Measurements from ENCODE around the gene LRTM2. TPM values are rescaled to one million over a fixed set of nuclear protein-coding genes. Genes with fewer than 3 reads are reported as not detected.

The LRTM2 gene
- total RNA-seq, 1 experiment from 2014 or later, result not detected

DNA sequence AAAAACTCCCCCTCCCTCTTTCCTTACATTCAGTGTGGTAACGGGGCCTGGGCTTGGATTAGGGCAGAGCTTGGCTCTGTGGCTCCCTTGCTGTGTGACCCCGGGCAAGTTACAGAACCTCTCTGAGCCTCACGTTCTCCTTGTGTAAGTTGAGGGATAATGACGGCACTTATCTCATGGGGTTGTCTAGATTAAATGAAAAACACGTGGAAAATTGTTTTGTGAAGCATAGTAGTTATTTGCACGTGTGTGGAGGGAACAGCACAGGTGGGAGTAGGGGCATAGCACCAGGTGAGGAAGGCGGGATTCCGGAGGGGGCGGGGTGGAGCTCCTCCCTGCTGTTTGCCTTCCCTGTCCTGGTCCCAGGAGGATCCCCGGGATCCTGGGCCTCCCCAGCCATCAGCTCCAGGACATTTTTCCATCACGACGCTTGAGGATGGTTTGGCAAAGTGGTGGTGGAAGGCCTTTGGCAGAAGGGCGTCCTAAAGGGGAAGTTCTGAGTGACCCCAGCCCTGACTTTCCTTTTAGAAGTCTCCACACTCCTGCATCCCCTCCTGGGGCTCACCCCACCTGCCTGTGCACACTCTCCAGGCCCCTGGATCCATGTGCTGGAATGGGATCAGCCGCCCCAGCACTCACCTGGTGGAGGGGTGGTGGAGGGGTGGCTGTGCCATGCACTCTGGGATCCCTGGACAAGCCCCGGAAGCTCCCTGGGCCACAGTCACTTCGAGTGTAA lies 22.7 kb downstream of the LRTM2 start:
- Histone ChIP-seq H3K4me1 (replicated peaks) (no peaks in the 10 kb centered on the region; the same call in 1 of the 2 replicates), H3K36me3 (no peaks in the 10 kb centered on the region), H3K27ac (no peak overlapping the region), H3K27me3 (replicated peaks) (peaks cover 86% of the 10 kb centered on the region), H3K4me3 (no peak overlapping the region), H3K9me3 (replicated peaks) (no peaks in the 10 kb centered on the region)
- no peak for DNase-seq (ENCODE audit: low read depth in 1 of 2, low spot score in 2 of 2)

DNA sequence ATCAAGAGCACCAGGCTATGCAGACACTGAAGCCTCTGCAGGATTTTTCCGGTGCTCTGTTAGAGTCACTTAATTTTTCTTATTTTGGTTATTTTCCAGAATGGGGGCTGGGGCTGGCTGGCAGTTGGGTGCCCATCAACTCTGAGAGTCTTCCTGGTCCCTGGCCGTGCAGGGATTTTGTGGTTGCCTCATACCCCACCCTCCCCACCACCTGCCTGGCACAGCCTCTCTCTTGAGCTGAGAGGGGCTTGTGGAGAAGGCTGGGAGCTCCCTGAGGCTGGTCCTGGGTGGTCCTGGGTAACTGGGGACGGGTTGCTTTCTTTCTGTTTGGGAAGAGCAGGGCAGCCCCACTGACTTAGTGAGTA lies 23.3 kb downstream of the LRTM2 start:
- Histone ChIP-seq H3K27me3 (replicated peaks) (peaks cover 91% of the 10 kb centered on the region), H3K4me3 (no peak overlapping the region), H3K4me1 (replicated peaks) (no peaks in the 10 kb centered on the region), H3K9me3 (replicated peaks) (no peaks in the 10 kb centered on the region), H3K36me3 (no peaks in the 10 kb centered on the region), H3K27ac (no peak overlapping the region)
- DNase-seq (ENCODE audit: low read depth in 1 of 2, low spot score in 2 of 2), result no peak

DNA sequence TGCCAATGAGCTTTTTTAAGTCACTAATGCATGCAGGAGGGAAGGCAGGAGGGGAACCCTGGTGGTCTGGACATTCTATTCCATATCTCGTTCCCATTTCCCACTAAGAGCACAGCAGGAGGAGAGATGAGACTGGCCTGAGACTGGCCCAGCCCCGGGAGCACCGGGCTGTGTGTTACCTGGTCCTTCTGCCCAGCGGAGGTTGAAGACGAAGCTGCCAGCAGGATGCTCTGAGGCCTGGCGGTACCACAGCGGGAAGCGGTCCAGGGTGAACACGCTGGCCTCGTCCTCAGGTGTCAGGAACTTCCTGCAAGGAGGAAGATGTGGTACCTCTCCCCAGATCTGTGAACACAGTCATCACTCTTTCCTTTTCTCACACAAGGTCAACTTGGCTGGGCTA lies 23.9 kb downstream of the LRTM2 start:
- H3K4me1 ChIP-seq (replicated peaks), result no peaks in the 10 kb centered on the region
- no peak for DNase-seq (ENCODE audit: low read depth in 1 of 2, low spot score in 2 of 2)
- H3K9me3 ChIP-seq (replicated peaks), result no peaks in the 10 kb centered on the region
- peaks cover 86% of the 10 kb centered on the region for H3K27me3 ChIP-seq (replicated peaks)
- H3K36me3 ChIP-seq, result no peaks in the 10 kb centered on the region
- no peak overlapping the region for H3K27ac ChIP-seq
- H3K4me3 ChIP-seq, result no peak overlapping the region

DNA sequence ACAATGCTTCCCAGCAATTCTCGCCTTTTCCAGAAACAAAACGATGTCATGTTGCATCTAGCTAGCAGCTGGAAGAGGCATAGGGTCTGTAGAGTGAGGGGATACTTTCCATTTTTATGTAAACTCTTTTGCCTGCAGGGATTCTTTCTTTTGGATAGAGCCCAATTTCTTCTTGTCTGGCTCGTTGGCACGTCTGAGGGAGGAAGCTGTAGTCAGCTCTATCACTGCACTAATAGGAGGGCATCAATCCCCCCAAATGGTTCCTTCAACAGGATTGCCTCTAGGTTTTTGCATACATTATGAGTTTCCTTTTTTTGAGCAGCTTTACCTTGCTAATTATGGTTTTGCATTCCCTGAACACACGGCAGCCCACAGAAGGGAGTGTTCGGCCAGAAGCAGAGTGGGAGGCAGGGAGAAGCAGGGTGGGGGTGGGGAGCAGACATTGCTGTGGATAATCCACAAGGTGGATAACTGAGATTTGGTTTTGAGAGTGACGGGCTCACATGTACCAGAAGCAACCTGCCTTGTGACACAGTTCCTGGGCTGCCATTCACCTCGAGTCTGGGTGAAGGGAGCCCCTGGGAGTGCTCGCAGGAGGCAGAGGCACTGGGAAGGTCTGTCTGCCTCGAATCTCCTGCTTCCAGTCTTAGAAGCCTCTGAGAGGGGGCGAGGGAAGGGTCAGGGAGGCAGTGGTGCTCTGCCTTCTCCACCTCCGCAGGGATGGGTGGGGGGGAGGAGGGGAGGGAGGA lies 24.5 kb downstream of the LRTM2 start:
- no peaks in the 10 kb centered on the region for H3K36me3 ChIP-seq
- H3K9me3 ChIP-seq (replicated peaks), result no peaks in the 10 kb centered on the region
- DNase-seq (ENCODE audit: low read depth in 1 of 2, low spot score in 2 of 2), result no peak
- no peaks in the 10 kb centered on the region for H3K4me1 ChIP-seq (replicated peaks)
- H3K4me3 ChIP-seq, result no peak overlapping the region
- no peak overlapping the region for H3K27ac ChIP-seq
- H3K27me3 ChIP-seq (replicated peaks), result peaks cover 86% of the 10 kb centered on the region

DNA sequence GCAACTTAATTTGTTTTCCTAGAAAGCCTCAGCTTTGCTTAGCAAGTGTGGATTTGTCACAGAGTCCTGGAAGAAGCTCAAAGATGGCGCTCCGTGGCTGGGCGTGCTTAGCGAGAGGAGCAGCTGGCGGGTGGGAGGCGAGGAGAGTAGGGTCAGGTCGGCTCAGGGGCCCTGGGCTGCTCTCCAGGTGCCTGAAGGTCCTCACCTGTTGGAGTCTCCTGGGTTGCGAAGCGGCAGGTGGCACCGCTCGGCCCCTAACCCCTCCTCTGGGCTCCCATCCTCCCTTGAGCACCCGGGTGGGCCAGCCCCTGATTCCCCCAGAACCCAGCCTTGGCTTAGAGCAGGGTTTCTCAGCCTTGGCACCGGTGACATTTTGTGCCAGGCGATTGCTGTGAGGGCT lies 25.1 kb downstream of the LRTM2 start:
- Histone ChIP-seq H3K4me3 (no peak overlapping the region), H3K4me1 (replicated peaks) (no peaks in the 10 kb centered on the region), H3K27ac (no peak overlapping the region), H3K27me3 (replicated peaks) (peaks cover 88% of the 10 kb centered on the region), H3K36me3 (no peaks in the 10 kb centered on the region), H3K9me3 (replicated peaks) (no peaks in the 10 kb centered on the region)
- DNase-seq (ENCODE audit: low read depth in 1 of 2, low spot score in 2 of 2), result no peak

DNA sequence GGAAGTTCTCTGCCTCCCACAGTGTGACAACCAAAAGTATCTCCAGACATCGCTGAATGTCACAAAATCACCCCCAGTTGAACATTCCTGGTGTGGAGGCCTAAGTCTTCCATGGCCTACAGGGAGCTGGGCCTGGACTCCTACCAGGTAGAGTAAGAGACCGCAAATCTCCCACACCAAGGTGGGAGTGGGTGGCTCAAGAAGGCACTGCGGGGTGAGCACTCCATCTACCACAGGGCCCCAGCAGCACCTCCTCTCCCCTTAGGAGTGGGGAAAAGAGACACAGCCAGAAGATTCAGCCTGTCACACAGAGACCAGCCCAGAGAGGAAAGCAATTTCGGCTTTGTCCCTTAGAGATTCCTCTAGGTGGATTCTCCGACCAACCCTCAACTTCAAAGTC lies 25.5 kb downstream of the LRTM2 start:
- H3K27me3 ChIP-seq (replicated peaks), result peaks cover 85% of the 10 kb centered on the region

DNA sequence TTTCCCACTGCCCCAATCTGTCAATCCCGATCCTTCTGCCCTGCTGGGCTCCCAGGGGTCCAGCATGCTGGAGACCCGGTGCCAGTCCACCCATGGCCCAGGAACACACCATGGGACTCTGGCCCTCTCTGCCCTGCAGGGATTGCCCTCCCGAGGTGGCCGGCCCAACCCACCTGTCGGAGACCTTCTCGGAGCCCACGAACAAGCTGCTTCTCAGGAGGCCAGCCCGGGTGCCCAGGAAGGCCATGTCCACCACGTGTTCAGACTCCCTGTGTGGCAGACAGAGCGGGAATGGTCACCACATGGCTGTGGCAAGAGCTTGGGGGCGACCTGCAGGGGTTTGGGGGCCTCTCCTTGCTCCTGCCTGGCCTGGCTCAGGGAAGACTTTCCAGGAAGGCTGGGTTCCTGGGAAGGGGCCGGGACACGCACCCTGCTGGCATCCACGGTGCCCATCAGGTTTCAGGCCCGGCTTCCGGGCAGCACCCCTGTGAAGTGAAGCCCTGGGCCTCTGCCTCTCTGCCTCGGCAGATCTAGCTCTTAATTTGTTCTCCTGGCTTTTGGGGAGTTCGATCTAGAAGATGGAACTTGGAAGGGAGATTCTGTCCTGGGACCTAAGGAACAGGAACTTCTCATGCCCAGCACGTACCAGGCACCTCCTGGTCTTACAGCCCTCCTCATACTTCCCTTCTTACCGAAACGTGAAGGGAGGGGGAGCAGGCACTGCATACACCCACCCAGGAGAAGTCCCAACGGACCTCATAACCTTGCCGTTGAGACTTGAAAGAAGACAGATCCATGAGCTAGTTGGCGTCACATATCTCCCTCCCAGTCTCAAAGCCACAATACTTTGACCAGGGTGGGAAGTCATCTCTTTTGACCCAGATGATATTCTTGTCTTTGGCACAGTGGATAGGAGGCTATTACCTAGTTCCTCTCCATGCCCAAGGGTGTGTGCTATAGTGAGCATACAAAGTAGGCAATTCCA lies 26.3 kb downstream of the LRTM2 start:
- Histone ChIP-seq H3K27ac (no peak overlapping the region), H3K4me3 (no peak overlapping the region), H3K9me3 (replicated peaks) (no peaks in the 10 kb centered on the region), H3K4me1 (replicated peaks) (no peaks in the 10 kb centered on the region), H3K36me3 (no peaks in the 10 kb centered on the region), H3K27me3 (replicated peaks) (peaks cover 83% of the 10 kb centered on the region)
- DNase-seq (ENCODE audit: low read depth in 1 of 2, low spot score in 2 of 2), result no peak

More for the DNA sequence above, 25.5 kb downstream of the LRTM2 start:
- H3K4me3 ChIP-seq, result no peak overlapping the region
- H3K9me3 ChIP-seq (replicated peaks), result no peaks in the 10 kb centered on the region
- no peaks in the 10 kb centered on the region for H3K36me3 ChIP-seq
- H3K4me1 ChIP-seq (replicated peaks), result no peaks in the 10 kb centered on the region
- no peak overlapping the region for H3K27ac ChIP-seq
- DNase-seq (ENCODE audit: low read depth in 1 of 2, low spot score in 2 of 2), result no peak

DNA sequence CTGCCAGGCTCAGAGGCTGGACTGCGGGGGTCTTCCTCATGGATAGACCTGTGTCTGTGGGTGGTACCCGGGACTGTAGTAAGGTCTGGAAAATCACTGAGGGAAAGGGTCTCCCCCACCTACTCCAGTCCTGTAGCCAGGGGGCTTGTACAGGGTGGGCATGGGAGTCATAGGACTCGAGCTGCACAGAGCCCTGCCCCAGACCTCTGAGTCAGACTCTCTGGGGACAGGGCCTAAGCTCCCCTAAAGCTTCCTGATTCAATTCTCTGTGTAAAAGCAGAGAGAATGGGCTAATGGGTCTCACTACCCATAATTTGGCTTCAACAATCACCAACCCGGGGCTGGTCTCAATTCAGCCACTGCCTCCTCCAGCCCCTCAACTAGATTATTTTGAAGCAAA lies 27.0 kb downstream of the LRTM2 start:
- Histone ChIP-seq H3K4me3 (no peak overlapping the region), H3K9me3 (replicated peaks) (no peaks in the 10 kb centered on the region), H3K36me3 (no peaks in the 10 kb centered on the region), H3K27me3 (replicated peaks) (peaks cover 84% of the 10 kb centered on the region), H3K27ac (no peak overlapping the region), H3K4me1 (replicated peaks) (no peaks in the 10 kb centered on the region)
- no peak for DNase-seq (ENCODE audit: low read depth in 1 of 2, low spot score in 2 of 2)

DNA sequence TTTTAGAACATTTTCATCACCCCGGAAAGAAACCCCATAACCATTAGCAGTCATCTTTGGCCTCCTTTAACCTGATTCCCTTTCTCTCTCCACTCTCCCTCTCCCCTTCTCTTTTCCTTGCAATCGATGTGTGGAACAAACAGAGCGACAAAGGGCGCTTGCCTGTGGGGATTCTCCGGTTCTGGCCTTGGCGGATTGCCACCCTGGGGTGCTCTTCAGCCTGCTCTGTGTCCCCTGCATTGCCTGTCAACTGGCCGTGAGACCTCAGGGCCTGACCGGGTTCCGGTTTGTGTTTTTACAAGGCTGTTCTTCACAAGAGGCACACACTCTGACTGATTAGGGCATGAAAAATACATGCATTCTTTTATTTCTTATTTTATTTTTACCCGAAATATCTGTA lies 27.8 kb downstream of the LRTM2 start:
- no peak overlapping the region for H3K4me3 ChIP-seq
- no peak for DNase-seq (ENCODE audit: low read depth in 1 of 2, low spot score in 2 of 2)
- peaks cover 86% of the 10 kb centered on the region for H3K27me3 ChIP-seq (replicated peaks)
- no peaks in the 10 kb centered on the region for H3K36me3 ChIP-seq
- H3K9me3 ChIP-seq (replicated peaks), result no peaks in the 10 kb centered on the region
- H3K27ac ChIP-seq, result no peak overlapping the region
- H3K4me1 ChIP-seq (replicated peaks), result no peaks in the 10 kb centered on the region

DNA sequence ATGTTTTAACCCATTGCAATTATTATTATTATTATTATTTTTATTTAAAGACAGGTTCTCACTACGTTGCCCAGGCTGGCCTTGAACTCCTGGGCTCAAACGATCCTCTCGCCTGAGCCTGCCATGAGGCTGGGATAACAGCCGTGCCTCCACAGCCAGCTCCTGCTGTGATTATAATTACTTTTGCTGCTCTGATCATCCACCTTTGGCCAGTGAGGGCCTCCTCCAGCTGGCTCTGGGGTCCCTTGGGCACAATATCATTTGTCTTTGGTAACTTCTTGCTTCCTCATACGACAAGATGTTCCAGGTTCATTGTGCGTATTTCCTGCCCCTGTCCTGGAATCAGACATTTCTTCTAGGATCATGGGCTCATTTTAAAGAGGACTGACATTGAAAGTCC lies 28.4 kb downstream of the LRTM2 start:
- H3K4me3 ChIP-seq, result no peak overlapping the region
- no peak overlapping the region for H3K27ac ChIP-seq
- H3K9me3 ChIP-seq (replicated peaks), result no peaks in the 10 kb centered on the region
- H3K27me3 ChIP-seq (replicated peaks), result peaks cover 85% of the 10 kb centered on the region
- no peaks in the 10 kb centered on the region for H3K4me1 ChIP-seq (replicated peaks)
- no peak for DNase-seq (ENCODE audit: low read depth in 1 of 2, low spot score in 2 of 2)
- no peaks in the 10 kb centered on the region for H3K36me3 ChIP-seq

DNA sequence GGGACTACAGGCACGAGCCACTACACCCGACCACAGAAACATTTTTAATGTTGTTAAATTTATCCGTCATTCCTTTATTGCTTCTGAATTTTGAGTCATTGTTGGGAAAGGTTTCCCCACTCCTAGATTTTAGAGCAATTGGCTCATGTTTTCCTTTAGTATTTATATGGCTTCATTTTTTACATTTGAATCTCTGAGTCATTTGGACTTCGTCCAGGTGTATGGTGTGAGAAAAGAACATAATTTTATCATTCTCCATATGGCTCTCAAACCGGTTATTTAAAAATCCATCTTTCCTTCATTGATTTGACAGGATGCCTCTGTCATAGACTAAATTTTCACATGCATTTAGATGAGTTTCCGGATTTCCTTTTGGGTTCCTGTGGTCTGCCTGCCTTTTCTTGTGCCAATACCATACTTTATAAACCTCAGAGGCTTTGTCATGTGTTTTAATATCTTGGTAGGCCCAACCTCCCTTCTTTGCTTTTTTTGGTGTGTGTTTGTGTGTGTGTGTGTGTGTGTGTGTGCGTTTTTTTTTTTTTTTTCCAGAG lies 30.9 kb downstream of the LRTM2 start:
- Histone ChIP-seq H3K27ac (no peak overlapping the region), H3K9me3 (replicated peaks) (no peaks in the 10 kb centered on the region), H3K4me1 (replicated peaks) (no peaks in the 10 kb centered on the region), H3K36me3 (no peaks in the 10 kb centered on the region), H3K27me3 (replicated peaks) (peaks cover 88% of the 10 kb centered on the region), H3K4me3 (no peak overlapping the region)
- no peak for DNase-seq (ENCODE audit: low read depth in 1 of 2, low spot score in 2 of 2)

DNA sequence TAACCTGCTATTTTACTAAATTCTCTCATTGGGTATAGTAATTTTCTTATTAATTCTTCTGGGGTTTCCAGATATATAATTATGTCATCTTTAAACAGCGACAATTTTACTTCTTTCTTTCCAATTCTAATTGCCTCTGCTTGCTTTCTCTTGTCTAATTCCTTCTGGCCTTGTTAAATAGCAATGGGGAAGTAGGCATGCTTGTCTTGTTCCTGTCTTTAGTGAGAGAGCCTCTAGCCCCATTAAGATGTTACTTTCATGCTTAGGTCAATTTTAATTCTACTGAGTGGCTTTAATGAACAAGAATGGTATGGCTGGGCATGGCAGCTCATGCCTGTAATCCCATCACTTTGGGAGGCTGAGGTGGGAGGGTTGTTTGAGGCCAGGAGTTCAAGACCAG lies 31.7 kb downstream of the LRTM2 start:
- no peak for DNase-seq (ENCODE audit: low read depth in 1 of 2, low spot score in 2 of 2)
- Histone ChIP-seq H3K9me3 (replicated peaks) (no peaks in the 10 kb centered on the region), H3K36me3 (no peaks in the 10 kb centered on the region), H3K27me3 (replicated peaks) (peaks cover 88% of the 10 kb centered on the region), H3K27ac (no peak overlapping the region), H3K4me1 (replicated peaks) (no peaks in the 10 kb centered on the region), H3K4me3 (no peak overlapping the region)

DNA sequence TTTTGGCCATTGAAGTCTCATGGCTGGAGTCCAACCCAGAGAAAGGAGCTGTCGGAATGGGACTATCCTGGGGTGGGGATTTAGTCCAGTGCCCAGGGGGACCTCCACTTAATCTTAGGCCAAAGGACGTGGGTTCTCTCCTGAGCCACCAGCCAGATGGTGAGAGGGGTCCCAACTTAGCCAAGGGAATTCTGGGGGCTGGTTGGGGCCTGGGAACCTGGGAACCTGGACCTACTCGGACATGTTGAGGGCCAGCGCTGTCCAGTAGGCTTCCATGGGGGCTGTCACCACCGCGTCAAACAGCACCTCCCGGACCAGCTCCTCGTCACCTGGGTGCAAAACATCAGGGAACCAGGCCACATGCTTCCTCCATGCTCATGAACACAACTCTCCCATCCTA lies 33.4 kb downstream of the LRTM2 start:
- Histone ChIP-seq H3K27ac (no peak overlapping the region), H3K36me3 (no peaks in the 10 kb centered on the region), H3K4me3 (no peak overlapping the region), H3K9me3 (replicated peaks) (no peaks in the 10 kb centered on the region), H3K4me1 (replicated peaks) (no peaks in the 10 kb centered on the region), H3K27me3 (replicated peaks) (peaks cover 86% of the 10 kb centered on the region)
- no peak for DNase-seq (ENCODE audit: low read depth in 1 of 2, low spot score in 2 of 2)

All from SJSA1 (cell line).